ENCODE results near the gene SFTA2.

GRCh38 chr6:30948811-30949210 is 16.8 kb upstream of the SFTA2 start:
- TF ChIP-seq CTCF (IDR thresholded peaks at IDR 0.05) (no peak), POLR2A (IDR thresholded peaks at IDR 0.05) (no peak)

Data from esophagus squamous epithelium (tissue), 4 donors.